Non-pigmented ciliary epithelial cell (primary cell): ENCODE results near the gene KRT2.

Experiments used
- DNase-seq: peaks from one replicate; pipeline ENCODE4 v3.0.0-alpha.2; 2010; ENCODE audit warnings: low read depth

Gene KRT2

GRCh38 chr12:52637299-52637698 lies 14.7 kb downstream of the KRT2 start:
- DNase-seq, result no peak

- DNase-seq, result no peak
These were observed 15.3 kb downstream of the KRT2 start for GRCh38 chr12:52636592-52637258.

GRCh38 chr12:52636189-52636588 lies 15.8 kb downstream of the KRT2 start:
- no peak for DNase-seq

GRCh38 chr12:52634266-52635056 lies 17.6 kb downstream of the KRT2 start:
- no peak for DNase-seq

- no peak for DNase-seq
These were observed 18.6 kb downstream of the KRT2 start for GRCh38 chr12:52633383-52633782.

- no peak for DNase-seq
These were observed 19.4 kb downstream of the KRT2 start for GRCh38 chr12:52632656-52633055.

GRCh38 chr12:52631676-52632459 lies 20.1 kb downstream of the KRT2 start:
- no peak for DNase-seq

GRCh38 chr12:52631264-52631663 lies 20.7 kb downstream of the KRT2 start:
- DNase-seq, result no peak

GRCh38 chr12:52630599-52631200 lies 21.3 kb downstream of the KRT2 start:
- no peak for DNase-seq

- no peak for DNase-seq
These were observed 22.0 kb downstream of the KRT2 start for GRCh38 chr12:52630008-52630500.

GRCh38 chr12:52629281-52630007 lies 22.6 kb downstream of the KRT2 start:
- DNase-seq, result no peak

GRCh38 chr12:52628841-52629240 lies 23.2 kb downstream of the KRT2 start:
- DNase-seq, result no peak

GRCh38 chr12:52628111-52628507 lies 23.9 kb downstream of the KRT2 start:
- no peak for DNase-seq

- no peak for DNase-seq
These were observed 24.5 kb downstream of the KRT2 start for GRCh38 chr12:52627395-52628110.

- no peak for DNase-seq
These were observed 29.7 kb downstream of the KRT2 start for GRCh38 chr12:52622349-52622748.

- no peak for DNase-seq
These were observed 33.1 kb downstream of the KRT2 start for GRCh38 chr12:52618866-52619265.

GRCh38 chr12:52618216-52618615 lies 33.8 kb downstream of the KRT2 start, which contains the start of gene KRT73:
Gene KRT73, minus strand, starts transcription at chr12:52618559. Its CDS starts 35 bp downstream, at chr12:52618524.
- DNase-seq, result no peak

- DNase-seq, result no peak
These were observed 34.6 kb downstream of the KRT2 start for GRCh38 chr12:52617403-52617785.

- DNase-seq, result no peak
These were observed 35.2 kb downstream of the KRT2 start for GRCh38 chr12:52616680-52617402.

- DNase-seq, result no peak
These were observed 36.1 kb downstream of the KRT2 start for GRCh38 chr12:52615912-52616311.
